ENCODE data around the gene LAIR2.

LAIR2 gene

GRCh38 chr19:54551293-54551692, 48.7 kb downstream of the LAIR2 start:
- FAIRE-seq (no peak), DNase-seq (ENCODE audit: insufficient read length, low spot score) (no peak)
- no peak for TF ChIP-seq CTCF (IDR thresholded peaks at IDR 0.05; ENCODE audit: insufficient read depth, missing control alignments)

GRCh38 chr19:54551950-54552912, 49.6 kb downstream of the LAIR2 start:
- DNase-seq (ENCODE audit: insufficient read length, low spot score) (no peak), FAIRE-seq (no peak)
- no peak for TF ChIP-seq CTCF (IDR thresholded peaks at IDR 0.05; ENCODE audit: insufficient read depth, missing control alignments)

- DNase-seq (ENCODE audit: insufficient read length, low spot score) (no peak), FAIRE-seq (no peak)
- TF ChIP-seq CTCF (IDR thresholded peaks at IDR 0.05; ENCODE audit: insufficient read depth, missing control alignments), result no peak
Measured at GRCh38 chr19:54552913-54553310, 50.3 kb downstream of the LAIR2 start.

- FAIRE-seq (no peak), DNase-seq (ENCODE audit: insufficient read length, low spot score) (no peak)
- TF ChIP-seq CTCF (IDR thresholded peaks at IDR 0.05; ENCODE audit: insufficient read depth, missing control alignments), result no peak
Measured at GRCh38 chr19:54554006-54554405, 51.4 kb downstream of the LAIR2 start.

- DNase-seq (ENCODE audit: insufficient read length, low spot score) (no peak), FAIRE-seq (no peak)
- no peak for TF ChIP-seq CTCF (IDR thresholded peaks at IDR 0.05; ENCODE audit: insufficient read depth, missing control alignments)
Measured at GRCh38 chr19:54554896-54555295, 52.3 kb downstream of the LAIR2 start.

- FAIRE-seq, result no peak
- TF ChIP-seq CTCF (IDR thresholded peaks at IDR 0.05; ENCODE audit: insufficient read depth, missing control alignments), result no peak
Measured at GRCh38 chr19:54556194-54556593, 53.6 kb downstream of the LAIR2 start.

GRCh38 chr19:54558339-54558738, 55.7 kb downstream of the LAIR2 start:
- DNase-seq (ENCODE audit: insufficient read length, low spot score), result no peak

More at GRCh38 chr19:54556194-54556593, 53.6 kb downstream of the LAIR2 start:
- no peak for DNase-seq (ENCODE audit: insufficient read length, low spot score)

More at GRCh38 chr19:54558339-54558738, 55.7 kb downstream of the LAIR2 start:
- no peak for FAIRE-seq
- no peak for TF ChIP-seq CTCF (IDR thresholded peaks at IDR 0.05; ENCODE audit: insufficient read depth, missing control alignments)
